GM21447 (cell line): ENCODE results near the gene ZNF283.

Source experiments
- ATAC-seq: cut with Tn5 transposase; IDR thresholded peaks from one replicate; pipeline ENCODE4 v1.9.1; 2021; ENCODE audit not compliant: unreplicated experiment

The ZNF283 gene

GRCh38 chr19:43826787-43827754 is at the start of gene ZNF283:
ZNF283 (plus strand) TSS chr19:43827321; CDS start chr19:43833505, 6,184 bp downstream.
- ATAC-seq, result peak; percentile 92

GRCh38 chr19:43778651-43779050 is 48.5 kb upstream of the ZNF283 start:
- ATAC-seq, result no peak

GRCh38 chr19:43779147-43779819 is 47.8 kb upstream of the ZNF283 start:
- ATAC-seq, result no peak

- ATAC-seq, result no peak
Observed at GRCh38 chr19:43779820-43780219, 47.3 kb upstream of the ZNF283 start.

- ATAC-seq, result peak; percentile 31
Observed at GRCh38 chr19:43780706-43781525, 46.2 kb upstream of the ZNF283 start, which contains the start of gene KCNN4. KCNN4 (minus strand) TSS chr19:43780973; CDS start chr19:43780861, 112 bp downstream.

- no peak for ATAC-seq
Observed at GRCh38 chr19:43781630-43782310, 45.4 kb upstream of the ZNF283 start.

- ATAC-seq, result no peak
Observed at GRCh38 chr19:43782311-43782660, 44.8 kb upstream of the ZNF283 start.

GRCh38 chr19:43782689-43783231 is 44.4 kb upstream of the ZNF283 start:
- ATAC-seq, result no peak

- no peak for ATAC-seq
Observed at GRCh38 chr19:43783636-43784035, 43.5 kb upstream of the ZNF283 start.

GRCh38 chr19:43784241-43784980 is 42.7 kb upstream of the ZNF283 start:
- no peak for ATAC-seq

- no peak for ATAC-seq
Observed at GRCh38 chr19:43784981-43785808, 41.9 kb upstream of the ZNF283 start.

- ATAC-seq, result no peak
Observed at GRCh38 chr19:43786665-43787064, 40.5 kb upstream of the ZNF283 start.

- ATAC-seq, result no peak
Observed at GRCh38 chr19:43789029-43789428, 38.1 kb upstream of the ZNF283 start.

- ATAC-seq, result no peak
Observed at GRCh38 chr19:43790587-43790986, 36.5 kb upstream of the ZNF283 start.

- no peak for ATAC-seq
Observed at GRCh38 chr19:43797118-43797517, 30.0 kb upstream of the ZNF283 start.

GRCh38 chr19:43797556-43797955 is 29.6 kb upstream of the ZNF283 start:
- ATAC-seq, result no peak

GRCh38 chr19:43798026-43798545 is 29.0 kb upstream of the ZNF283 start:
- ATAC-seq, result no peak
